ENCODE data around the gene TNFRSF4.

- TF ChIP-seq CTCF (IDR thresholded peaks at IDR 0.05) (no peak), CHD4 (IDR thresholded peaks at IDR 0.05; ENCODE audit: borderline replicate concordance) (no peak), POLR2A (IDR thresholded peaks at IDR 0.05; ENCODE audit: low read length) (no peak), BCL3 (IDR thresholded peaks at IDR 0.05) (no peak)
Measured at GRCh38 chr1:1259951-1260600, 46.1 kb upstream of the TNFRSF4 start.

Data from A549 (cell line).